GM12891 (cell line): Measurements from ENCODE around the gene EYS.

Experiments used
- POLR2A ChIP-seq: IDR thresholded peaks from 2 replicates; pipeline ENCODE4 v1.6.1; 2011; ENCODE audit warnings: low read depth, low read length, control low read depth
- POLR2AphosphoS5 ChIP-seq: IDR thresholded peaks from 2 replicates; pipeline ENCODE4 v1.6.1; 2011; ENCODE audit warnings: low read depth, low read length, control low read depth
- POU2F2 ChIP-seq: IDR thresholded peaks from 2 replicates; pipeline ENCODE4 v1.6.1; 2011; ENCODE audit warnings: low read depth, mild to moderate bottlenecking, control low read depth, low read length, moderate library complexity
- SPI1 ChIP-seq: IDR thresholded peaks from 2 replicates; pipeline ENCODE4 v1.6.1; 2011; ENCODE audit warnings: low read depth, low read length, control low read depth
- TAF1 ChIP-seq: IDR thresholded peaks from 2 replicates; pipeline ENCODE4 v1.6.1; 2011; ENCODE audit warnings: low read depth, low read length, control low read depth

DNA sequence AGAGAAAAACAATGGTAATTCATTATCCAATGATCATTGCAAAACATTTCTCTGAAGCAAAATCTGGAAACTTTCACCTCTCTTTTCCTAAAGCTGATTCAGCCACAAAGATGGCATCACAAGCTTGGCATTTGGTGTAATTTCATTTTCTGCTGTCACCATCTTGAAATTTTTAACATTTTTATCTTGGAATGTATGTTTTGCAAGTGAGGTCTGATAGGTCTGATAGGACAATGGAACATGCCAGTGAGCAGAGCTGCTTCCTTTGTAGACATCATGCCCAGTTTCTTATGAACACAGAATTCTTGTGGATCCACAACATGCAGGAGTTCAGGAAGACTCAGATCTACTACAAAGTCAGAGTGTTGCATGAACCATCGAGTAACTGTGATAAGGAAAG lies 969.6 kb downstream of the EYS start:
- no peak for TF ChIP-seq SPI1
- TF ChIP-seq POLR2AphosphoS5: no peak
- no peak for TF ChIP-seq POLR2A
- no peak for TF ChIP-seq TAF1
- no peak for TF ChIP-seq POU2F2
